Dedifferentiated amniotic fluid mesenchymal stem cell (primary cell): Measurements from ENCODE around the gene SUPT3H.
"Not testable (repeated sequence)": the region's sequence is repeated elsewhere in the genome, so short reads cannot be mapped to it uniquely, and the experiment has no call there.

Experiments
- DNase-seq: peaks from one replicate; pipeline ENCODE4 v3.0.0-alpha.2; 2016; ENCODE audit errors: extremely low spot score

SUPT3H gene

GRCh38 chr6:45184040-45184439, 193.7 kb downstream of the SUPT3H start:
- DNase-seq: no peak

DNA sequence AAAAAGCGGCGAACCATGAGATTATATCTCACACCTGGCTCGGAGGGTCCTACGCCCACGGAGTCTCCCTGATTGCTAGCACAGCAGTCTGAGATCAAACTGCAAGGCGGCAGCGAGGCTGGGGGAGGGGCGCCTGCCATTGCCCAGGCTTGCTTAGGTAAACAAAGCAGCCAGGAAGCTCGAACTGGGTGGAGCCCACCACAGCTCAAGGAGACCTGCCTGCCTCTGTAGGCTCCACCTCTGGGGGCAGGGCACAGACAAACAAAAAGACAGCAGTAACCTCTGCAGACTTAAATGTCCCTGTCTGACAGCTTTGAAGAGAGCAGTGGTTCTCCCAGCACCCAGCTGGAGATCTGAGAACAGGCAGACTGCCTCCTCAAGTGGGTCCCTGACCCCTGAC, 201.4 kb downstream of the SUPT3H start:
- DNase-seq: not testable (repeated sequence)

DNA sequence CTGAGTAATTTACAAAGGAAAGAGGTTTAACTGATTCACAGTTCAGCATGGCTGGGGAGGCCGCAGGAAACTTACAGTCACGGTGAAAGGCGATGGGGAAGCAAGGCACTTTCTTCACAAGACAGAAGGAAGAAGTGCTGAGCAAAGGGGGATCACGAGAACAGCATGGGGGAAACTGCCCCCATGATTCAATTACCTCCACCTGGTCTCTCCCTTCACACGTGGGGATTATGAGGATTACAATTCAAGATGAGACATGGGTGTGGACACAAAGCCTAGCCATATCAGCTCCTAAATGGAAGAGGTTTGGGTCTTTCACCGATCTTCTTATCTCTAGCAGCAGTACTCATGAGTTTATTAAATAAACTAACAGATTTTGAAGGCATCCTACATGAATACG, 202.5 kb downstream of the SUPT3H start:
- DNase-seq: no peak

- no peak for DNase-seq
Observed at GRCh38 chr6:45174045-45174444, 203.7 kb downstream of the SUPT3H start.

- no peak for DNase-seq
Observed at GRCh38 chr6:45171380-45171779, 206.4 kb downstream of the SUPT3H start.

GRCh38 chr6:45170309-45170708, 207.4 kb downstream of the SUPT3H start:
- no peak for DNase-seq

DNA sequence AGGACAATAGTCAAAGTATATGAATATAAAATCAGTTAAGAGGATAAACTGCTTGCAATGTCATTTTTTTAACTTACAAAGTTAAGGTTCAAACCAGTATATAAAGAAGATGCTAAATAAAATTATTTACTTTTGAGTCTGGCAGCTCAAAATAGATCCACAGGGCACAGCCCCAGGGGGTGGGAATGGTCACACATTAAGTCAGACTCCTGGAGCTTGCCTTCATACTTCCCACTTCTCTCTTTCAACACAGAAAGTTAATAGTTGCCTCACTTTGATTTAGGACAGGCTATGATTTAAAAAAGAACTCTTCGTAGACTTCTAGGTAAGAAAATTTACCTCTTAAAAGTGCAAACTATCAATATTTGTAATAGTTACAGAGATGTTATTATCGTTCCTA, 207.9 kb downstream of the SUPT3H start:
- no peak for DNase-seq

DNA sequence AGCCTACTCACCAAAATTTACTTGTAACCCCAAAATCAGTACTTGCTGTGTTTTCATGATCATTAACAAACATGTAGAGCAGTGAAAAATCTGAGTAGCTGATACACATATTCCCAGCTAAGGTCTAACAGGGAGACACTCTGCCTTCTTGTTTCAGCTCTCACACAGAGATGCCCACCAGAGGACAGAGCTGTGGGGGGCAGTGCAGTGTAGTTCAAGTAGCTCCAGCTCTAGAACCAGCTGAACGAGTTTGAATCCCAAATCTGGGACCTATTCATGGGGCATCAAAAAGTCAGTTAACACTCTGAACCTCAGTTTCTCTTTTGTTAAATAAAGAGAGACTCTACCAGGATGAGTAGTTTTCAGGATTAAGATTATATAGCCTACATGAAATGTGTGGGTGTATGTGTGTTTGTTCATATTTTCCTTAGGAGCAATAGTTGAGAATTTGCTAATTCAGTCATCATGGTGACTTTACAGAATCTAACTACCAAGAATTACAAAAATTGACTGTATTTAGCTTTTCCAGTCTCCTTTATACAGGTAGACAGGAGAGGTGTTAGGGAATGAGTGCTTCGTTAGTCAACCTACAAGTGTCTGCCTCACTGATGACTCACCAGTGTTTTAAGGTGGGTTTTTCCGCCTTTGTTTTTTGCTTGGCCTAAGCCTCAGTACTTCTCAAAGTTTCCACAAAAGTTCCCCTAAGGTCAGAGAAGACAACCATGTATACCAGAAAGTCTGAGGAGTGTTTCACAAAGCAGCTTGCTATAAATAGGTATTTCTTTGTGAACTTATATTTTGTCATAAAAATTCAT, 213.6 kb downstream of the SUPT3H start:
- no peak for DNase-seq

DNA sequence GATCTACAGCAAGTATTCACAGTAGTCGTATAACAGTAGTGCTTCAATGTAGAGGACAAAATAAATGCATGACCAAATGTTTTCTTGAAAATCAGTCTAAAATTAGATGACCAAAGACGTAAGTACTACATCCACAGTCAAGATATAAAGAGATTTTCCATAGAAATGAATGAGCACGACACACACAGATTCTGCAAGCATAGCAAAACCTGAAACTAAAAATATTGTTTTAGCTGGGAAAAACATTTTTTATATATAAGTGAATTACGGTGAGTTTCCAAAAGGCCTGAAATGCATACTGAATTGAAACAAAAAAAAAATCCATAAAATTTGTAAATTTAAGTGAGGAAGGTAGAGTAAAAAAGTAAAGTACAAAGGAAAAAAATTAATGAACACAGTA, 217.4 kb downstream of the SUPT3H start:
- no peak for DNase-seq

DNA sequence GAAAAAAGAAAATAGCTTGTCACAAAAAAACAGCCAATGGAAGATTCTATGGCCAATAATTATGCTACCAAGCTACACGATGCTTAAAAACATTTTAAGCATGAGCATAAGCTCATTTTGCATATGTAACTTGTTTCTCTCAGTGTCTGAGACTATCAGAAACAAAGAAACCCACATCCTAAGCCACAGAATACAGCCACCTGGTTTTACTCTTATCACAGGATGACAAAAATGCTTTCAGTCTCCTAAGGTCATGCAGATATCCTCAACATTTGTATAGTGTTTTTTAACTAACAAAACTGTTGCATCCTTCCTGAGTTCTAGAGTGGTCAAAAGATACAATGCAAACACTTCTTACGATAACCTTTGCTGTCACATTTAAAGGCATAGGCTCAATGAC, 221.7 kb downstream of the SUPT3H start:
- no peak for DNase-seq

GRCh38 chr6:45155341-45155894, 222.3 kb downstream of the SUPT3H start:
- no peak for DNase-seq

DNA sequence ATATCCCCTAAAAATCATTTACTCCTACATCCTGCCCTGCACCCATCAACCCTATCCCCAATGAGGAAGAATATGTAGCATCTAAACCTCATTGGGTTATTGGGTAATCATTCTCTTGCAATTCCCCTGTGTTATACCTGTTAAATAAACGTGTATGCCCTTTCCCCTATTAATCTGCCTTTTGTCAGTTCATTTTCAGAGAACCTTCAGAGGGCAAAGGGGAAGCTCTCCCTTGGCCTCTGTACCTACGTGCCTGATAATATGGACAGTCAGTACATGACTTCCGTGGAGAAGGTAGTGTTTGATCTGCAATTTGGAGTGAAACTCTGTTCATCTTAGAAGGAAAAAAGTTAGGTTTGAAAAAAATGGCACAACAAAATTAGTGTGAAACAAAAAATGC, 223.1 kb downstream of the SUPT3H start:
- no peak for DNase-seq

GRCh38 chr6:45148711-45149341, 228.9 kb downstream of the SUPT3H start:
- no peak for DNase-seq

GRCh38 chr6:45148278-45148677, 229.5 kb downstream of the SUPT3H start:
- DNase-seq: no peak

DNA sequence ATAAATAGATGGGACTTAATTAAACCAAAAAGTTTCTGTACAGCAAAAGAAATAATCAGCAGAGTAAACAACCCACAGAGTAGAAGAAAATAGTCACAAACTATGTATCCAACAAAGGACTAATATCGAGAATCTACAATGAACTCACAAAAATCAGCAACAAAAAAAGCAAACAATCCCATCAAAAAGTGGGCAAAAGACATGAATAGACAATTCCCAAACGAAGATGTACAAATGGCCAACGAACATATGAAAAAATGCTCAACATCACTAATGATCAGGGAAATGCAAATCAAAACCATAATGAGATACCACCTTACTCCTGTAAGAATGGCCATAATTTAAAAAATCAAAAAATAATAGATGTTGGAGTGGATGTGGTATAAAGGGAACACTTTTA, 232.1 kb downstream of the SUPT3H start:
- DNase-seq: not testable (repeated sequence)

DNA sequence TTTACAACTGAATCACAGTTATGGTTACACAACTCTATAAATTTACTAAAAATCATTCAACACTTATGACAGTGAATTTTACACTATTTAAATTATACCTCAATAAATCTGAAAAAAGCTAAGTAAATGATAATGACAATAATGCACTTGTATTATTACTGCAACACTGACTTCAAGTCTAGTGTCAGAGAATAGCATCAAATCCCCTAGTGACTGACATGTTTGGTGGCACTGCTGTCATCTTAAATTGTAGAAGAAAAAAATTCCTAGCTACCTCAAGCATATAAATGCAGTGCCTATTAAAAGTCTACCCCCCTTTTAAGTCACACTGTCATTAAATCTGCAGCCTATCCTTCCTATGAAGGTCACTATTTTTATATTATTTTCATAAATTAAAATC, 239.0 kb downstream of the SUPT3H start:
- no peak for DNase-seq

GRCh38 chr6:45136495-45136894, 241.2 kb downstream of the SUPT3H start:
- DNase-seq: no peak

DNA sequence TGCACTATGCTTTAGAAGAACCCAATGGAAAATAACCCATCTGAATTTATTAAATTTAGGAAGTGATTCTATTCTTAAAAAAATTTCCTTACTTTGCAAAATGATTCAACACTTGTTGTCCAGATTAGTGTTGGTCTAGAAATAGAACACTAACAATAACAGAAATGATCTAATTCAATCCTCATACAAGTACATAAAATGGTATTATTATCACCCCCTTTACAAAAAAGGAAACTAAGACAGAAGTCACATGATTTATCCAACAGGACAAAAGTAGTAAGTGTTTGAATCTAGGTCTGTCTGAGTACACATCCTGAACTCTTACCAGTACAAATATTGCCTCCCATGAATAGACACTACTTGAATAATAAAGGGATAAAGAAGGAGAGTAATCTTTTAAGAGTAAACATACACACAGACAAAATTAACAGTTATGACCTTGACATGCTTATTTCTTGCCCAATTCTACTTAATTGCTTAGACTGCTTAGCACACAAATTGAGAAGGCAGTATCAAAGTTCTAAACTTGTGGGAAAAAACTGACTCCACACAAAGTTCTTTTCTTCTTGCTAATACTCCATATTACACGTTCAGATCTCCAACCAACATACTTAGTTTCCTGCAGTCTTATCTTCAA, 245.0 kb downstream of the SUPT3H start:
- DNase-seq: no peak

GRCh38 chr6:45132059-45132458, 245.7 kb downstream of the SUPT3H start:
- DNase-seq: no peak

DNA sequence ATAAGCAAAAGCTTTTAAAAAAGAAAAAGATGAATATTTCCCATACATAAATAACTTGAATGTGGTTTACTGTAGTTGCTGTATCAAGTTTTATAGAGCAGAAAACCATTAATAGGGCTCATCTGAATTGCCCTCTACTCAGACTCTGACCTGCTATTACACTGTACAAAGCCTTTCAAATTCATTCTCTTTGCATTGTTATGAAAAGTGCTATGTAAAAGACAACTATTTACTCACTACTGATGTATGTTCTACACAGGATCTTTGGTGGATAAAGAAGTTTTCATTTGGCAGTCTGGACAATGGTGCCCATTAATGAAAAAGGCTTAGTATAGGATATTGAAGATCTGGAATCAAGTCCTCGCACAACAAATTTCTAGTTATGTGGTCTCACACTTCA, 248.7 kb downstream of the SUPT3H start:
- no peak for DNase-seq

DNA sequence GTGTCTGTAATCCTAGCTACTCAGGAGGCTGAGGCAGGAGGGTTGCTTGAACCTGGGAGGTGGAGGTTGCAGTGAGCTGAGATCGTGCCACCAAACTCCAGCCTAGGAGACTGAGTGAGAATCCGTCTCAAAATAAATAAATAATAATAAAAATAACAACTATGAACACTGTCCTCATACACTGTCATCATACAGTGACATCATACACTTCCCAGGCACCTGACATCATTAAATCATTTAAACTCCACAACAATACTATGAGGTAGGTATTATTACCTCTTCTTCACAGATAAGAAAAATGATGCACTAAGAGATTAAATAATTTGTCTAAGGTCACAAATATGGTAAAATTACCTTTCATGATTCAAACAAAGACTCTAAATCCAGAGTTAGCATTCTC, 250.5 kb downstream of the SUPT3H start:
- DNase-seq: no peak

DNA sequence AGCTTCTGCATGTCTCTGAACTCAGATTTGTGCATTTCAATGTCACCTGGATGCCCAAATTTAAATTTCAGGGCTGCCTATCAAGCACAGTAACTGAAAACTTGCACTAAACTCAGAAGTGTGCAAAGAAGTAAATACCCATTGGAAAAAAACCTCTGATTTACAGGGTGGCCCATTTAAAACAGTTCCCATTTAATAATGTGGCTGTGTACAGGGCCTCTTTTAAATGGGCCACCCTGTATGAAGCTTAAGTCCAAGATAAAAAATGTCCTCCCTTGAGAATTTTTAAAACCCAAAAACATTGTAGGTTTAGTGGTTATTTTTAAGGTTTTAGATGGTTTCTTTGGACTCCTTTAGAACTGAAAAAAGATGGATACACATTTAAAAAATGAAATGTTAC, 251.7 kb downstream of the SUPT3H start:
- DNase-seq: no peak

GRCh38 chr6:45123023-45123422, 254.7 kb downstream of the SUPT3H start:
- no peak for DNase-seq
